ENCODE measurements around the gene KRTAP20-4.

The KRTAP20-4 gene

GRCh38 chr21:30652891-30653290 lies 32.5 kb downstream of the KRTAP20-4 start:
- TF ChIP-seq CTCF (IDR thresholded peaks at IDR 0.05; ENCODE audit: insufficient read depth, low read length, poor library complexity, severe bottlenecking): no peak
- H3K4me3 ChIP-seq (replicated peaks; ENCODE audit: low read depth, low read length): no peak overlapping the region
- H3K36me3 ChIP-seq (ENCODE audit: control insufficient read depth, insufficient read depth, low read length): no peaks in the 10 kb centered on the region
- DNase-seq (ENCODE audit: extremely low read depth, insufficient read length): no peak
- no peaks in the 10 kb centered on the region for H3K27me3 ChIP-seq (replicated peaks; ENCODE audit: control insufficient read depth, insufficient read depth, low read length)

- DNase-seq (ENCODE audit: extremely low read depth, insufficient read length): no peak
- no peaks in the 10 kb centered on the region for H3K36me3 ChIP-seq (ENCODE audit: control insufficient read depth, insufficient read depth, low read length)
- no peak for TF ChIP-seq CTCF (IDR thresholded peaks at IDR 0.05; ENCODE audit: insufficient read depth, low read length, poor library complexity, severe bottlenecking)
- H3K27me3 ChIP-seq (replicated peaks; ENCODE audit: control insufficient read depth, insufficient read depth, low read length): no peaks in the 10 kb centered on the region
- H3K4me3 ChIP-seq (replicated peaks; ENCODE audit: low read depth, low read length): no peak overlapping the region
Measured at GRCh38 chr21:30668776-30669175, 48.3 kb downstream of the KRTAP20-4 start.
